ENCODE data around the gene MRPL20.

GRCh38 chr1:1427106-1427819, 20.2 kb upstream of the MRPL20 start:
- TF ChIP-seq, protein P1, sequence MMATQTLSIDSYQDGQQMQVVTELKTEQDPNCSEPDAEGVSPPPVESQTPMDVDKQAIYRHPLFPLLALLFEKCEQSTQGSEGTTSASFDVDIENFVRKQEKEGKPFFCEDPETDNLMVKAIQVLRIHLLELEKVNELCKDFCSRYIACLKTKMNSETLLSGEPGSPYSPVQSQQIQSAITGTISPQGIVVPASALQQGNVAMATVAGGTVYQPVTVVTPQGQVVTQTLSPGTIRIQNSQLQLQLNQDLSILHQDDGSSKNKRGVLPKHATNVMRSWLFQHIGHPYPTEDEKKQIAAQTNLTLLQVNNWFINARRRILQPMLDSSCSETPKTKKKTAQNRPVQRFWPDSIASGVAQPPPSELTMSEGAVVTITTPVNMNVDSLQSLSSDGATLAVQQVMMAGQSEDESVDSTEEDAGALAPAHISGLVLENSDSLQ (IDR thresholded peaks at IDR 0.05) = no peak
- TF ChIP-seq SUZ12 (IDR thresholded peaks at IDR 0.05) (no peak), TARDBP (IDR thresholded peaks at IDR 0.05) (no peak), FOXM1 (IDR thresholded peaks at IDR 0.05; ENCODE audit: borderline replicate concordance) (no peak), SP1 (IDR thresholded peaks at IDR 0.05) (no peak), NFRKB (IDR thresholded peaks at IDR 0.05) (no peak), CTBP1 (IDR thresholded peaks at IDR 0.05; ENCODE audit: borderline replicate concordance) (no peak), ARNT (IDR thresholded peaks at IDR 0.05) (no peak), FOXK2 (IDR thresholded peaks at IDR 0.05) (no peak), BHLHE40 (IDR thresholded peaks at IDR 0.05; ENCODE audit: borderline replicate concordance) (no peak)
